H1 (cell line): ENCODE results near the gene TRMT10B. TPM values are rescaled to one million over a fixed set of nuclear protein-coding genes. Genes with fewer than 3 reads are reported as not detected.

Experiments
- CTCF ChIA-PET: fragments of 300-600 bp; sonication (Branson Sonifier 250); formaldehyde crosslinking; loops from one replicate; lab custom pipeline; 2021; ENCODE audit not compliant: partially characterized antibody; lab: Charles Lee
- POLR2A ChIA-PET: fragments of 300-600 bp; sonication (Branson Sonifier 250); formaldehyde crosslinking; loops from one replicate; lab custom pipeline; 2021; ENCODE audit warnings: inconsistent platforms; ENCODE audit not compliant: partially characterized antibody; lab: Charles Lee
- DNase-seq, 2 experiments: peaks; one replicate each; pipeline versions ENCODE4 v3.0.0 to v3.0.0-alpha.2; 2010 to 2022; ENCODE audit warnings: low spot score in 2 of 2, low read depth in 1 of 2, mixed read lengths in 1 of 2
- FAIRE-seq: peaks from 2 replicates; lab custom pipeline; 2011; peaks lifted over from hg19 to GRCh38; lab: Jason Lieb, UNC
- H2AFZ ChIP-seq: 2 replicates; pipeline ENCODE4 v1.8.1; 2012; ENCODE audit warnings: low read length, inconsistent platforms
- H2AK5ac ChIP-seq: 2 replicates; pipeline ENCODE4 v1.6.1; 2013; ENCODE audit warnings: low read depth, low read length
- H2BK120ac ChIP-seq: replicated peaks from 2 replicates; pipeline ENCODE3; 2013; ENCODE audit warnings: low read depth, low read length, inconsistent platforms
- H2BK12ac ChIP-seq: 2 replicates; pipeline ENCODE4 v1.6.1; 2013; ENCODE audit warnings: low read depth, low read length
- H2BK15ac ChIP-seq: 2 replicates; pipeline ENCODE4 v1.6.1; 2013; ENCODE audit warnings: low read length
- H2BK20ac ChIP-seq: 2 replicates; pipeline ENCODE4 v1.6.1; 2013; ENCODE audit warnings: low read length
- H2BK5ac ChIP-seq: 2 replicates; pipeline ENCODE4 v1.6.1; 2013; ENCODE audit warnings: low read depth, low read length
- H3K14ac ChIP-seq: 2 replicates; pipeline ENCODE4 v1.6.1; 2013; ENCODE audit warnings: inconsistent platforms; ENCODE audit not compliant: insufficient read length
- H3K18ac ChIP-seq: 2 replicates; pipeline ENCODE4 v1.6.1; 2013; ENCODE audit warnings: low read length; ENCODE audit errors: extremely low read depth
- H3K23ac ChIP-seq: 2 replicates; pipeline ENCODE4 v1.6.1; 2013; ENCODE audit warnings: inconsistent platforms; ENCODE audit not compliant: insufficient read length
- H3K23me2 ChIP-seq: 2 replicates; pipeline ENCODE4 v1.6.1; 2013; ENCODE audit warnings: low read depth, low read length
- H3K27ac ChIP-seq: 2 replicates; pipeline ENCODE4 v1.6.1; 2011; ENCODE audit warnings: low read depth, low read length, inconsistent platforms
- H3K27me3 ChIP-seq, 4 experiments: replicated peaks in 1 of 4; 1 replicate in 1 of 4; 2 replicates in 3 of 4; pipeline versions ENCODE4 v1.6.1 to v1.8.1; 2011 to 2013; ENCODE audit warnings: low read length in 3 of 4, mild to moderate bottlenecking in 3 of 4, inconsistent platforms in 2 of 4, mixed read lengths in 2 of 4, moderate library complexity in 1 of 4; ENCODE audit not compliant: control insufficient read depth in 3 of 4, insufficient read depth in 3 of 4; ENCODE audit errors: extremely low read depth in 1 of 4
- H3K36me3 ChIP-seq, 4 experiments: 2 replicates each; pipeline versions ENCODE4 v1.6.1 to v1.8.1; 2011 to 2013; ENCODE audit warnings: mild to moderate bottlenecking in 4 of 4, low read length in 3 of 4, moderate library complexity in 2 of 4, control low read depth in 1 of 4, inconsistent platforms in 1 of 4; ENCODE audit not compliant: insufficient read depth in 4 of 4, control insufficient read depth in 2 of 4
- H3K4ac ChIP-seq: replicated peaks from 2 replicates; pipeline ENCODE3; 2013; ENCODE audit warnings: low read length, low read depth, mixed read lengths, inconsistent platforms; ENCODE audit not compliant: insufficient read length
- H3K4me1 ChIP-seq, 4 experiments: replicated peaks in 1 of 4; 1 replicate in 1 of 4; 2 replicates in 3 of 4; pipeline versions ENCODE4 v1.6.1 to v1.8.1; 2011 to 2013; ENCODE audit warnings: low read length in 3 of 4, inconsistent platforms in 2 of 4, mixed read lengths in 1 of 4; ENCODE audit not compliant: insufficient read depth in 4 of 4, control insufficient read depth in 3 of 4
- H3K4me2 ChIP-seq, 2 experiments: 2 replicates each; pipeline versions ENCODE4 v1.6.1 to v1.8.1; 2011 to 2013; ENCODE audit warnings: low read depth in 2 of 2, low read length in 2 of 2, control low read depth in 1 of 2, inconsistent platforms in 1 of 2, mild to moderate bottlenecking in 1 of 2; ENCODE audit not compliant: insufficient read depth in 1 of 2
- H3K4me3 ChIP-seq, 4 experiments: fragments of 200-600, 300-600 bp in 1 of 4; sonication (generic), shearing (Covaris generic), sonication (Bioruptor Twin) in 1 of 4; 2 replicates each; pipeline versions ENCODE4 v1.5.1 to v1.8.1; 2011 to 2016; ENCODE audit warnings: low read length in 4 of 4, low read depth in 3 of 4, control low read depth in 2 of 4, inconsistent platforms in 2 of 4, mild to moderate bottlenecking in 2 of 4, mixed read lengths in 1 of 4, moderate library complexity in 1 of 4; ENCODE audit not compliant: insufficient read depth in 2 of 4; ENCODE audit errors: extremely low read depth in 1 of 4
- H3K56ac ChIP-seq: replicated peaks from 2 replicates; pipeline ENCODE3; 2013; ENCODE audit warnings: low read depth, mild to moderate bottlenecking, mixed read lengths, low read length, inconsistent platforms; ENCODE audit not compliant: insufficient read length
- H3K79me1 ChIP-seq: 2 replicates; pipeline ENCODE4 v1.6.1; 2013; ENCODE audit warnings: low read depth, low read length, control low read depth
- H3K79me2 ChIP-seq, 2 experiments: 2 replicates each; pipeline versions ENCODE4 v1.6.1 to v1.8.1; 2012 to 2013; ENCODE audit warnings: low read length in 2 of 2, mild to moderate bottlenecking in 2 of 2, inconsistent platforms in 1 of 2; ENCODE audit not compliant: insufficient read depth in 2 of 2, control insufficient read depth in 1 of 2
- H3K9ac ChIP-seq, 4 experiments: replicated peaks in 1 of 4; 1 replicate in 1 of 4; 2 replicates in 3 of 4; pipeline versions ENCODE4 v1.6.1 to v1.8.1; 2011 to 2013; ENCODE audit warnings: low read depth in 3 of 4, low read length in 3 of 4, control low read depth in 2 of 4, mild to moderate bottlenecking in 2 of 4, moderate library complexity in 2 of 4, inconsistent platforms in 1 of 4; ENCODE audit errors: extremely low read depth in 1 of 4
- H3K9me3 ChIP-seq, 2 experiments: 2 replicates each; pipeline versions ENCODE4 v1.6.1 to v1.8.1; 2012 to 2013; ENCODE audit warnings: mild to moderate bottlenecking in 2 of 2, moderate library complexity in 2 of 2, control low read depth in 1 of 2, inconsistent platforms in 1 of 2, low read depth in 1 of 2, low read length in 1 of 2, mixed read lengths in 1 of 2; ENCODE audit not compliant: insufficient read depth in 2 of 2
- H4K20me1 ChIP-seq, 2 experiments: replicated peaks in 1 of 2; 2 replicates each; pipeline versions ENCODE3 to v1.8.1; 2011 to 2013; ENCODE audit warnings: inconsistent platforms in 2 of 2, low read length in 2 of 2, mild to moderate bottlenecking in 1 of 2; ENCODE audit not compliant: insufficient read depth in 2 of 2, control insufficient read depth in 1 of 2
- H4K5ac ChIP-seq: 2 replicates; pipeline ENCODE4 v1.6.1; 2013; ENCODE audit warnings: low read length, low read depth, mixed read lengths, inconsistent platforms; ENCODE audit not compliant: insufficient read length
- H4K8ac ChIP-seq: 2 replicates; pipeline ENCODE4 v1.8.0; 2013; ENCODE audit warnings: mild to moderate bottlenecking, moderate library complexity, low read length, inconsistent platforms; ENCODE audit not compliant: insufficient read depth; ENCODE audit errors: extremely low read depth
- H4K91ac ChIP-seq: replicated peaks from 2 replicates; pipeline ENCODE3; 2013; ENCODE audit warnings: low read length, mixed read lengths, inconsistent platforms; ENCODE audit not compliant: insufficient read length
- CEBPB ChIP-seq: IDR thresholded peaks from 2 replicates; pipeline ENCODE4 v1.6.1; 2012; ENCODE audit warnings: low read depth, low read length
- CHD2 ChIP-seq: IDR thresholded peaks from 2 replicates; pipeline ENCODE4 v1.6.1; 2012; ENCODE audit warnings: low read length, improper control_type of control experiment
- GTF2F1 ChIP-seq: IDR thresholded peaks from 2 replicates; pipeline ENCODE4 v1.6.1; 2012; ENCODE audit warnings: low read depth, low read length, improper control_type of control experiment, borderline replicate concordance
- HDAC2 ChIP-seq, 2 experiments: fragments of 300-600 bp in 1 of 2; sonication (generic) in 1 of 2; IDR thresholded peaks; 2 replicates each; pipeline ENCODE4 v1.6.1; 2011 to 2012; ENCODE audit warnings: low read depth in 2 of 2, low read length in 2 of 2, mild to moderate bottlenecking in 2 of 2, moderate library complexity in 2 of 2, borderline replicate concordance in 1 of 2, inconsistent platforms in 1 of 2
- RBBP5 ChIP-seq: IDR thresholded peaks from 2 replicates; pipeline ENCODE4 v1.7.1; 2012; ENCODE audit warnings: low read depth, mild to moderate bottlenecking, inconsistent platforms, low read length, moderate library complexity, borderline replicate concordance
- RFX5 ChIP-seq: IDR thresholded peaks from 2 replicates; pipeline ENCODE4 v1.6.1; 2011; ENCODE audit warnings: low read depth, low read length, improper control_type of control experiment, borderline replicate concordance
- SAP30 ChIP-seq: fragments of 300-600 bp; sonication (generic); IDR thresholded peaks from 2 replicates; pipeline ENCODE4 v1.7.1; 2012; ENCODE audit warnings: low read length, moderate library complexity, mild to moderate bottlenecking, inconsistent platforms; ENCODE audit not compliant: insufficient read depth, insufficient replicate concordance
- SP4 ChIP-seq: IDR thresholded peaks from 2 replicates; pipeline ENCODE4 v1.6.1; 2012; ENCODE audit warnings: low read length, inconsistent platforms
- SUZ12 ChIP-seq: fragments of 200-600 bp; sonication (generic); IDR thresholded peaks from 2 replicates; pipeline ENCODE4 v1.6.1; 2012; ENCODE audit warnings: mild to moderate bottlenecking, inconsistent platforms, low read length, moderate library complexity, mixed read lengths
- WGBS, 2 experiments: shearing (Covaris generic) in 1 of 2; methylation state at CpG; one replicate each; pipeline versions ENCODE4 v1.1.6 to v1.1.7; 2013 to 2015; ENCODE audit warnings: low lambda C conversion rate in 2 of 2, mixed read lengths in 2 of 2, inconsistent platforms in 1 of 2, low coverage in 1 of 2, missing lambda C conversion rate in 1 of 2; ENCODE audit not compliant: insufficient replicate concordance in 2 of 2, insufficient coverage in 1 of 2, insufficient read length in 1 of 2; ENCODE audit errors: extremely low coverage in 1 of 2, missing lambda C conversion rate in 1 of 2; 5-methylcytosine and 5-hydroxymethylcytosine counted together
- polyA plus RNA-seq, 7 experiments: library from polyadenylated mRNA; depleted of rRNA in 3 of 7; stranded (reverse) in 5 of 7; unstranded in 2 of 7; fragments of >200 nt in 5 of 7; fragments of 200-250 nt in 2 of 7; gene quantifications; 1 replicate in 5 of 7; 2 replicates in 1 of 7; 4 replicates in 1 of 7; pipeline versions ENCODE4 v1.2.1 to v1.2.3, GENCODE V29; 2011 to 2013; ENCODE audit warnings: missing spikeins in 2 of 7, mixed read lengths in 2 of 7
- total RNA-seq: library from RNA; stranded (reverse); fragmentation: NEBNext Ultra II Directional; extraction: Animal tissue kit (Norgen Biotek cat#: 25700); gene quantifications from 2 replicates; pipeline ENCODE4 v1.2.1, GENCODE V29; 2021
- TF ChIP-seq, protein P1 (sequence below), 3 experiments: IDR thresholded peaks; 1 replicate in 2 of 3; 2 replicates in 1 of 3; pipeline versions ENCODE4 v1.5.1 to v1.6.1; 2011; ENCODE audit warnings: low read length in 3 of 3, mild to moderate bottlenecking in 3 of 3, inconsistent platforms in 2 of 3, low read depth in 1 of 3, moderate library complexity in 1 of 3; ENCODE audit not compliant: insufficient read depth in 1 of 3; ENCODE audit errors: control extremely low read depth in 1 of 3
- TF ChIP-seq, protein P2 (sequence below): IDR thresholded peaks from 2 replicates; pipeline ENCODE4 v1.6.1; 2012; ENCODE audit warnings: inconsistent platforms

The TRMT10B gene
- total and polyA plus RNA-seq, 2 of the 8 experiments (the other 6 are each of a cell fraction or from before 2014, with no cell fraction given): 2.4 to 4.5 TPM

DNA sequence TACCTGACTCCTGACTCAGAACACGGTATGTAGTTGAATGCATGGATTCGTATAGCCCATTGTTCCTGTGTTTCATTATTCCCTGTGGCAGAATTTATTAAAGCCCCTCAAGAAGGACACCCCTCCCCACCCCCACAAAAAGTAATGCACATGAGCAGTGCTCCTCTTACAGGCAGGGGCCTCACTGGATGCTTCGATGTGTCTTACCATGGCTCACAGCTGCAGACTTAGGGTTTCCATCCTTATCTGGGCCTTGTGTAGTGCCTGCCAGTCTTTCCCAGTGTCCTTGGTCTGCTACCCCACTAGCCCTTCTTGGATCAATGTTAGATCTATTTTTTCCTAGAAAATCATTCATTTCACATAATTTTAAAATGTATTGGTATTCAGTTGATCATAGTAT lies 16.4 kb downstream of the TRMT10B start:
- no peak overlapping the region for H3K14ac ChIP-seq
- H3K4me1 ChIP-seq: no peaks in the 10 kb centered on the region
- H4K91ac ChIP-seq: no peak overlapping the region
- WGBS, 2 experiments: 83% methylated on average over 3 of the region's 3 CpGs; no CpG with 5 or more reads in 1 of the 2 experiments
- H2BK120ac ChIP-seq: no peak overlapping the region
- H4K20me1 ChIP-seq: no peaks in the 10 kb centered on the region
- no peak overlapping the region for H4K5ac ChIP-seq
- no peak overlapping the region for H3K4me3 ChIP-seq
- H3K36me3 ChIP-seq: peaks cover 0 to 6% (median 3%) of the 10 kb centered on the region in 4 experiments; a peak in 3 of 8 replicates
- no peak overlapping the region for H2BK20ac ChIP-seq
- H2BK5ac ChIP-seq: no peak overlapping the region
- H3K79me2 ChIP-seq: no peaks in the 10 kb centered on the region
- H3K27ac ChIP-seq: no peak overlapping the region
- H2BK12ac ChIP-seq: no peak overlapping the region
- H3K23me2 ChIP-seq: no peaks in the 10 kb centered on the region
- H3K4me2 ChIP-seq: no peak overlapping the region
- ChIA-PET CTCF (interaction anchor here (0.8 to 1.3 kb wide), 2 partner anchors 10 to 12 kb away, joined by 3 to 5 read pairs; no protein-coding TSS in a partner anchor), POLR2A (interaction anchor here (1.2 to 2.6 kb wide), 5 partner anchors 8 to 31 kb away, joined by 3 to 15 read pairs (median 4); partner anchors contain the start of genes DCAF10 and EXOSC3)
- no peaks in the 10 kb centered on the region for H3K79me1 ChIP-seq
- FAIRE-seq (no peak), DNase-seq (no peak)
- H2AK5ac ChIP-seq: no peak overlapping the region
- no peak overlapping the region for H3K4ac ChIP-seq
- no peaks in the 10 kb centered on the region for H3K27me3 ChIP-seq
- no peak overlapping the region for H3K9ac ChIP-seq
- H3K23ac ChIP-seq: no peak overlapping the region
- H3K18ac ChIP-seq: no peak overlapping the region
- H3K9me3 ChIP-seq: no peaks in the 10 kb centered on the region
- H2AFZ ChIP-seq: no peak overlapping the region
- H3K56ac ChIP-seq: no peak overlapping the region
- no peak overlapping the region for H4K8ac ChIP-seq
- H2BK15ac ChIP-seq: no peak overlapping the region
- no peak for TF ChIP-seq CEBPB
- TF ChIP-seq, protein P1, sequence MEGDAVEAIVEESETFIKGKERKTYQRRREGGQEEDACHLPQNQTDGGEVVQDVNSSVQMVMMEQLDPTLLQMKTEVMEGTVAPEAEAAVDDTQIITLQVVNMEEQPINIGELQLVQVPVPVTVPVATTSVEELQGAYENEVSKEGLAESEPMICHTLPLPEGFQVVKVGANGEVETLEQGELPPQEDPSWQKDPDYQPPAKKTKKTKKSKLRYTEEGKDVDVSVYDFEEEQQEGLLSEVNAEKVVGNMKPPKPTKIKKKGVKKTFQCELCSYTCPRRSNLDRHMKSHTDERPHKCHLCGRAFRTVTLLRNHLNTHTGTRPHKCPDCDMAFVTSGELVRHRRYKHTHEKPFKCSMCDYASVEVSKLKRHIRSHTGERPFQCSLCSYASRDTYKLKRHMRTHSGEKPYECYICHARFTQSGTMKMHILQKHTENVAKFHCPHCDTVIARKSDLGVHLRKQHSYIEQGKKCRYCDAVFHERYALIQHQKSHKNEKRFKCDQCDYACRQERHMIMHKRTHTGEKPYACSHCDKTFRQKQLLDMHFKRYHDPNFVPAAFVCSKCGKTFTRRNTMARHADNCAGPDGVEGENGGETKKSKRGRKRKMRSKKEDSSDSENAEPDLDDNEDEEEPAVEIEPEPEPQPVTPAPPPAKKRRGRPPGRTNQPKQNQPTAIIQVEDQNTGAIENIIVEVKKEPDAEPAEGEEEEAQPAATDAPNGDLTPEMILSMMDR (IDR thresholded peaks at IDR 0.05; ENCODE audit: control extremely low read depth in 1 of 3, insufficient read depth in 1 of 3, low read depth in 1 of 3, low read length in 3 of 3): no peak
- no peak for TF ChIP-seq SP4
- no peak for TF ChIP-seq CHD2
- no peak for TF ChIP-seq HDAC2 (IDR thresholded peaks at IDR 0.05; ENCODE audit: borderline replicate concordance in 1 of 2, low read depth in 2 of 2, low read length in 2 of 2)
- TF ChIP-seq, protein P2, sequence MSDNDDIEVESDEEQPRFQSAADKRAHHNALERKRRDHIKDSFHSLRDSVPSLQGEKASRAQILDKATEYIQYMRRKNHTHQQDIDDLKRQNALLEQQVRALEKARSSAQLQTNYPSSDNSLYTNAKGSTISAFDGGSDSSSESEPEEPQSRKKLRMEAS: no peak
- TF ChIP-seq RBBP5: no peak
- TF ChIP-seq SAP30: no peak
- TF ChIP-seq RFX5: no peak
- no peak for TF ChIP-seq SUZ12
- TF ChIP-seq GTF2F1: no peak
